Midbrain (tissue), 1 donor: ENCODE results near the gene LHB.
"Not testable (repeated sequence)": the region's sequence is repeated elsewhere in the genome, so short reads cannot be mapped to it uniquely, and the experiment has no call there.

Experiments
- DNase-seq: peaks from one replicate; lab custom pipeline; 2025; lab: John Stamatoyannopoulos, UW

The LHB gene

GRCh38 chr19:49017041-49017665, at the start of gene LHB:
Gene LHB, minus strand, starts transcription at chr19:49017091. Its CDS starts 10 bp downstream, at chr19:49017081.
- DNase-seq: no peak

GRCh38 chr19:49065905-49066512, 49.1 kb upstream of the LHB start:
- DNase-seq: no peak

- no peak for DNase-seq
Measured at GRCh38 chr19:49064768-49065611, 48.1 kb upstream of the LHB start, which contains the start of gene NTF4. Gene NTF4, minus strand, starts transcription at chr19:49064818. Its CDS starts 2,821 bp downstream, at chr19:49061997.

GRCh38 chr19:49064029-49064629, 47.2 kb upstream of the LHB start:
- no peak for DNase-seq

GRCh38 chr19:49061445-49061844, 44.6 kb upstream of the LHB start:
- DNase-seq: no peak

- DNase-seq: no peak
Measured at GRCh38 chr19:49061000-49061399, 44.1 kb upstream of the LHB start.

GRCh38 chr19:49059053-49059452, 42.2 kb upstream of the LHB start:
- no peak for DNase-seq

GRCh38 chr19:49058562-49058961, 41.7 kb upstream of the LHB start:
- no peak for DNase-seq

- DNase-seq: no peak
Measured at GRCh38 chr19:49057636-49058234, 40.8 kb upstream of the LHB start, which contains the start of gene CGB7. Gene CGB7, minus strand, starts transcription at chr19:49057749. Its CDS starts 2,374 bp downstream, at chr19:49055375.

- not testable (repeated sequence) for DNase-seq
Measured at GRCh38 chr19:49056902-49057596, 40.2 kb upstream of the LHB start.

GRCh38 chr19:49056101-49056901, 39.4 kb upstream of the LHB start:
- peak; percentile 44 for DNase-seq

- DNase-seq: not testable (repeated sequence)
Measured at GRCh38 chr19:49050376-49051033, 33.6 kb upstream of the LHB start.

GRCh38 chr19:49049834-49050233, 32.9 kb upstream of the LHB start:
- not testable (repeated sequence) for DNase-seq

- not testable (repeated sequence) for DNase-seq
Measured at GRCh38 chr19:49049011-49049410, 32.1 kb upstream of the LHB start, which contains the start of gene CGB8. Gene CGB8, minus strand, starts transcription at chr19:49049111. Its CDS starts 372 bp downstream, at chr19:49048739.

GRCh38 chr19:49043548-49043947, 26.7 kb upstream of the LHB start, which contains the start of gene CGB5:
Gene CGB5, plus strand, starts transcription at chr19:49043848. Its CDS starts 362 bp downstream, at chr19:49044210.
- DNase-seq: not testable (repeated sequence)

- DNase-seq: not testable (repeated sequence)
Measured at GRCh38 chr19:49042666-49043065, 25.8 kb upstream of the LHB start.

- no peak for DNase-seq
Measured at GRCh38 chr19:49042177-49042576, 25.3 kb upstream of the LHB start.

- not testable (repeated sequence) for DNase-seq
Measured at GRCh38 chr19:49039736-49040135, 22.8 kb upstream of the LHB start.

- not testable (repeated sequence) for DNase-seq
Measured at GRCh38 chr19:49038557-49039276, 21.8 kb upstream of the LHB start.
